Ishikawa (cell line): ENCODE results near the gene IMMP1L.

ENCODE experiments used
- CEBPB ChIP-seq: IDR thresholded peaks from 2 replicates; pipeline ENCODE4 v1.6.1; 2012
- EGR1 ChIP-seq: IDR thresholded peaks from 2 replicates; pipeline ENCODE4 v1.6.1; 2012
- EP300 ChIP-seq: IDR thresholded peaks from 2 replicates; pipeline ENCODE4 v1.6.1; 2012; ENCODE audit warnings: borderline replicate concordance
- FOXM1 ChIP-seq: IDR thresholded peaks from 2 replicates; pipeline ENCODE4 v1.6.1; 2012; ENCODE audit warnings: low read depth, borderline replicate concordance
- MAX ChIP-seq: IDR thresholded peaks from 2 replicates; pipeline ENCODE4 v1.6.1; 2012
- REST ChIP-seq: IDR thresholded peaks from 2 replicates; pipeline ENCODE4 v1.6.1; 2012; ENCODE audit warnings: low read depth, mild to moderate bottlenecking
- TAF1 ChIP-seq: IDR thresholded peaks from 2 replicates; pipeline ENCODE4 v1.6.1; 2012; ENCODE audit warnings: low read depth, mild to moderate bottlenecking
- USF1 ChIP-seq: IDR thresholded peaks from 2 replicates; pipeline ENCODE4 v1.6.1; 2012
- YY1 ChIP-seq: IDR thresholded peaks from 2 replicates; pipeline ENCODE4 v1.6.1; 2012; ENCODE audit warnings: low read depth
- ZBTB7A ChIP-seq: IDR thresholded peaks from 2 replicates; pipeline ENCODE4 v1.6.1; 2012; ENCODE audit warnings: low read depth

- no peak for TF ChIP-seq YY1
- TF ChIP-seq MAX, result no peak
- TF ChIP-seq TAF1, result no peak
- no peak for TF ChIP-seq ZBTB7A
- TF ChIP-seq REST, result no peak
- no peak for TF ChIP-seq EP300
- TF ChIP-seq USF1, result no peak
- TF ChIP-seq CEBPB, result no peak
- no peak for TF ChIP-seq EGR1
- no peak for TF ChIP-seq FOXM1
Observed at GRCh38 chr11:31419138-31419537, 90.3 kb downstream of the IMMP1L start.
